Stimulated activated CD8-positive, alpha-beta memory T cell treated with anti-CD3 and anti-CD28 coated beads, Interleukin-2, amount 100 ng/mL, for 48 hours (primary cell): ENCODE data around the gene ARHGEF11.
"Not testable (repeated sequence)": the region's sequence is repeated elsewhere in the genome, so short reads cannot be mapped to it uniquely, and the experiment has no call there.

ENCODE experiments used
- DNase-seq, 2 donors: peaks; one replicate each; pipeline ENCODE4 v3.0.0-alpha.2; 2020; ENCODE audit warnings: low read depth in 2 of 2

Gene ARHGEF11

GRCh38 chr1:156929596-156930238, 115.8 kb downstream of the ARHGEF11 start:
- DNase-seq: no peak

GRCh38 chr1:156928043-156928602, 117.4 kb downstream of the ARHGEF11 start:
- DNase-seq: no peak

- DNase-seq: peak; percentile 60 to 67
Observed at GRCh38 chr1:156927215-156928042, 118.1 kb downstream of the ARHGEF11 start.

- not testable (repeated sequence) for DNase-seq
Observed at GRCh38 chr1:156926695-156927094, 118.8 kb downstream of the ARHGEF11 start.

GRCh38 chr1:156926175-156926574, 119.4 kb downstream of the ARHGEF11 start:
- DNase-seq: peak; percentile 54 to 58

GRCh38 chr1:156925154-156926010, 120.2 kb downstream of the ARHGEF11 start:
- no peak for DNase-seq

GRCh38 chr1:156924478-156925153, 120.9 kb downstream of the ARHGEF11 start:
- DNase-seq: no peak

- no peak for DNase-seq
Observed at GRCh38 chr1:156923670-156924477, 121.7 kb downstream of the ARHGEF11 start.

- no peak for DNase-seq
Observed at GRCh38 chr1:156922986-156923669, 122.4 kb downstream of the ARHGEF11 start.

GRCh38 chr1:156921053-156921529, 124.5 kb downstream of the ARHGEF11 start:
- no peak for DNase-seq

- DNase-seq: peak; percentile 74 to 80
Observed at GRCh38 chr1:156920233-156921052, 125.1 kb downstream of the ARHGEF11 start, which contains the start of gene LRRC71. Gene LRRC71 (plus strand): TSS chr1:156920632. CDS start chr1:156920804, 172 bp downstream.

GRCh38 chr1:156914440-156914856, 131.1 kb downstream of the ARHGEF11 start:
- DNase-seq: no peak

GRCh38 chr1:156913809-156914387, 131.6 kb downstream of the ARHGEF11 start:
- no peak for DNase-seq

GRCh38 chr1:156912861-156913808, 132.4 kb downstream of the ARHGEF11 start:
- no peak for DNase-seq

GRCh38 chr1:156912310-156912709, 133.2 kb downstream of the ARHGEF11 start:
- no peak for DNase-seq

- no peak for DNase-seq
Observed at GRCh38 chr1:156911577-156912298, 133.8 kb downstream of the ARHGEF11 start.
